HG03460 (cell line): ENCODE data around the gene RPL10A.
"Not testable (repeated sequence)": the region's sequence is repeated elsewhere in the genome, so short reads cannot be mapped to it uniquely, and the experiment has no call there.

ENCODE experiments used
- ATAC-seq: cut with Tn5 transposase; IDR thresholded peaks from one replicate; pipeline ENCODE4 v1.9.1; 2021; ENCODE audit not compliant: unreplicated experiment

RPL10A gene

GRCh38 chr6:35508027-35508426 lies 39.8 kb downstream of the RPL10A start:
- ATAC-seq = no peak

DNA sequence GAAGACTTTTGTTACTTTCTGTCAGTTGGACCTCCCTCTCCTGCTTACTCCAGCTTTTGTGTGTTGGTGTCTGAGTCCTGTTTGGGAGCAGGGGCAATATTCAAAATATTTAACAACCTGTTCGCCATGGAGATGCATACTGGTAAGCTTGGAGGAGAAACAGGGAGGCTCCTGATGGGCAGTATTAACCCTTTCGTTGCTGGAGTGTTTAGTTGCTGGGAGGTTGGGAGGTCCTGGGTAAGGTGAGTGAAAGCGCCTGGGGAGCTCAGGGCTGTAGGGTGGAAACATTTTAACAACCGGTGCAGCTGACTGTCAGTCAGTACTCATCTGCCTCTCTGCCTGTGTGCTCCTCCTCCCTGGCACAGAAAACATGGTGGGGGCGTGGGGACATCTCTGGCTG lies 40.3 kb downstream of the RPL10A start:
- no peak for ATAC-seq

DNA sequence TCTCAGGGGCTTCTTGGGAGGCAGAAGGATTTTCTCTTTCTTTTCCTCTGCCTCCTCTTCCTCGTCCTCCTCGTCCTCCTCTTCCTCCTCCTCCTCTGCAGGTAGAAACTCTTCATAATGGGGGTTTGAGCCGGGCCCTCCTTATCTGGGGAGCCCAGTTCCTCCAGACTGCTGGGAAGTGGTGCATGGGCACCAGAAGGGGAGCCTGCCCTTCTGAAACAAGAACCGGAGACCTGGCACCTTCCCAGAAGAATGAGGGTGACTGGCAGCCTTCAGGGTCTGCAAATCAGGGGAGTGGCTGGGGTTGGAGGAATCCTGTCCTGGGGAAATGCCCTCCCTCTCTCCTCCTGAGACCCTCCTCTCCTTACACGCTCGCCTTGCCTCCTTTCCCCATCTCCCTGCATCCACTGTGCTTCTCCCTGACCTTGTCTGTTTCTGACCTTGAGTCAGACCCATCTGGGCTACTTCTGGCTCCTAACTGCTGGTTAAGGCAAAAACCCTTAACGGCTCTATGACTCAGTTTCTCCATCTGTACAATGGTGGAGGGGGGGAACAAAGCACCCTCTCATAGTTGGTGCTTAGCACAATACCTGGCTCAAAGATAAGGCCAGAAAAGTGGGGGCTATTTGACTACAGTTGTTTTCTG lies 42.8 kb downstream of the RPL10A start:
- ATAC-seq = no peak

DNA sequence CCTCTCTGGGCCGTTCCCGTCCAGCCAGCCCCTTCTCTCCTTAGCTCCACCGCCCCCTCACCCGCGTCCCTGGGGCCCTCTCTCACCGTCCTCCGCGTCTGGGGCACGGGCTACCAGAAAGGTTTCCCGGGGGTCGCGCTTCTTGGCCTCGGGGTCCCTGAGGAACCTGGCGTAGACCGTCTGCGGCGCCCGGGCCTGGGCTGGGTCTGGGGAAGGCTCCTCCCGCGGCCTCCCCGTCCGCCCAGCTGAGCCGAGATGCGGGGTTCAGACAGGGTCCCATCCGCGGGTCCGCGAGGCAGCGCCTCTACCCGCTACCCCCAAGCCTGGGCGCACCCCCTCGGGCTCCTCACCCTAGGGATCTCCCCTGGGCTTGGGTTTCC lies 43.4 kb downstream of the RPL10A start:
- ATAC-seq = no peak

- ATAC-seq = no peak
Measured at GRCh38 chr6:35512006-35512405, 43.8 kb downstream of the RPL10A start.

DNA sequence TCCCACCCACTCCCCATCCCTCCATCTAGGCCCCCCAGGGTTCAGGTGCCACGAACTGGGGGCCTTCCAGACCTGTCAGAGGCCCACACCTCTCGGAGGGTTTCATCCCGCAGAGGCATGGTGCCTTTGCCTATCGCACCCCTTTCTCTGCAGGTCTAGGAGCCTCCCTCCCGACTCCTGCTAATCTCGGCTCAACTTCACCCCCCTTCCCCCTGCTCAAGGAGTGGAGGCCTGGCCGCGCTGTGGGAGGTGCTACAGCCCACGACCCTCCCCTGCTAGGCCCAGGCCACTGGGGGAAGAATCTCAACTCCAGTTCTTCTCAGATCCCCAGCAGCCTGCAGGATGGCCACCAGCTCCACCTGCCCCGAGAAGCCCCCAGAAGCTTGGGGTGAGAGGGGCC lies 44.5 kb downstream of the RPL10A start, which contains the start of gene TULP1:
Gene TULP1, minus strand, starts transcription at position 157 of the 400 bp plus-strand sequence. Its CDS starts 38 bp downstream, at position 119.
- no peak for ATAC-seq

DNA sequence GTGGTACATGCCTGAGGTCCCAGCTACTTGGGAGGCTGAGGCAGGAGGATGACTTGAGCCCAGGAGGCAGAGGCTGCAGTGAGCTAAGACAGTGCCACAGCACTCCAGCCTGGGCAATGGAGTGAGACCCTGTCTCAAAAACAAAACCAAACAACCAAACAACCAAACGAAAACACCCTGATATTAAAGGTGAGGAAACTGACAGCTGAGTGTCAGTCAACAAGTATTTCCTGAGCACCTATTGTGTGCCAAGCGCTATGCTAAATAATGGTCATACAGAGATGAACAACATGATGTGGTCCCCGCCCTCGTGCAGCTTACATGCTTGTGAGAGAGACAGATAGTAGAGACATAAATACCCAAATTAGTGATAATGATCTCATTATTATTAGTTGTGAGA lies 46.4 kb downstream of the RPL10A start:
- no peak for ATAC-seq

- not testable (repeated sequence) for ATAC-seq
Measured at GRCh38 chr6:35515939-35516338, 47.7 kb downstream of the RPL10A start.

DNA sequence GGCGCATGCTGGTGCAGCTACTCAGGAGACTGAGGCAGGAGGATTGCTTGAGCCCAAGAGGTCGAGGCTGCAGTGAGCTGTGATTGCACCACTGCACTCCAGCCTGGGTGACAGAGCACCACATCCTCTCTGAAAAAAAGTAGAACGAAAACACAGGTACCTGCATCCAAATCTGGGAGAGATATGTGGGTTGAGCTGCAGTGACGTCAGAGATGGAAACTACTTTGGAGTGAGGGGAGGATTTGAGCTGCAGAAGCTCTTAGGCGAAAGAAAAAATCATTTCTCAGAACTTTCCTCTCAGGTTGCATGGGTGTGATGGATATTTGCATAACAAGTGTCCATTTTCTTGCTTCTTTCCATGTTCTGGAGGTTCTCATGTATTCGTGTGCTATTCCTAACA lies 48.5 kb downstream of the RPL10A start:
- ATAC-seq = no peak

DNA sequence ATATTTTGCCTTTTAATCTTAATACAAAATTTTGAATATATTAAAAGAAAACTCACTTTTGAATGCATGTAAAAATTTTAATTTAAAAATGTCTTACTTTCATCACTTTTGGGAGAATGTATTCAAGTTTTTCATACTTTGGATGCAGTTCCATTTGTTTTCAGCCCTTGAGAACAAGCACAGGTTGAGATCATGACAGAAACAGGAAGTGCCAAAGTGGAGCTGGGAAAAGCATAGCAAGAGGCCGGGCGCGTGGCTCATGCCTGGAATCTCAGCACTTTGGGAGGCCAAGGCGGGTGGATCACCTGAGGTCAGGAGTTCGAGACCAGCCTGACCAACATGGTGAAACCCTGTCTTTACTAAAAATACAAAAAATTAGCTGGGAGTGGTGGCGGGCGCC lies 49.8 kb downstream of the RPL10A start:
- ATAC-seq = not testable (repeated sequence)

DNA sequence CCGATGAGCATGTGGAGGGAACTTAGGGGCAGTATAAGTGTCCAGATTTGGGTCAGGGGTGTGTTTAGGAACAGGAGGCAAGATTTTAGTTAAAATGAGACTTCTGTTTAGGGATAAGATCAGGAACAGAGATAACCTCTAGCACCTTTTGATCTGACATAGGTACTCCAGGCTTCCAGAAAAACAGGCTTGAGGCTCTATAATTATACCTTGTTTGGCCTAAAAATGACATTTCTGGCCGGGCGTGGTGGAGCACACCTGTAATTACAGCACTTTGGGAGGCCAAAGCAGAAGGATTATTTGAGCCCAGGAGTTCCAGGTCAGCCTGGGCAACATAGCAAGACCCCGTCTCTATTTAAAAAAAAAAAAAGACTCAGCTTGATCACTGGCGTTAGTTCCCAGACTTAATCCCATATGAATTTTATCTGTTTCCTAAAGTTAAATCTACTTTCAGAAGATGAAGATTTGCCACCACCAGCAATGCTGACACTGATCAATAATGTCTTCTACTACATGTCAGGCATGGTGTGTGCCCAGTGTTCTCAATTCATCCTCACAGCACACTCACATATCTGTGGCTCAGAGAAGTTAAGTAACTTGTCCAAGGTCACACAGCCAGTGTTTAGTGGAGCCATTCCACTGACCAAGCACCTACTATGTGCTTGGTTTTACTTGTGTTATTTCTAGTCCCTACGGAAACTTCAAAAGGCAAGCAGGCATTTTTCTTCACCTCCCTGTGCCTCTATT lies 50.5 kb downstream of the RPL10A start:
- no peak for ATAC-seq

DNA sequence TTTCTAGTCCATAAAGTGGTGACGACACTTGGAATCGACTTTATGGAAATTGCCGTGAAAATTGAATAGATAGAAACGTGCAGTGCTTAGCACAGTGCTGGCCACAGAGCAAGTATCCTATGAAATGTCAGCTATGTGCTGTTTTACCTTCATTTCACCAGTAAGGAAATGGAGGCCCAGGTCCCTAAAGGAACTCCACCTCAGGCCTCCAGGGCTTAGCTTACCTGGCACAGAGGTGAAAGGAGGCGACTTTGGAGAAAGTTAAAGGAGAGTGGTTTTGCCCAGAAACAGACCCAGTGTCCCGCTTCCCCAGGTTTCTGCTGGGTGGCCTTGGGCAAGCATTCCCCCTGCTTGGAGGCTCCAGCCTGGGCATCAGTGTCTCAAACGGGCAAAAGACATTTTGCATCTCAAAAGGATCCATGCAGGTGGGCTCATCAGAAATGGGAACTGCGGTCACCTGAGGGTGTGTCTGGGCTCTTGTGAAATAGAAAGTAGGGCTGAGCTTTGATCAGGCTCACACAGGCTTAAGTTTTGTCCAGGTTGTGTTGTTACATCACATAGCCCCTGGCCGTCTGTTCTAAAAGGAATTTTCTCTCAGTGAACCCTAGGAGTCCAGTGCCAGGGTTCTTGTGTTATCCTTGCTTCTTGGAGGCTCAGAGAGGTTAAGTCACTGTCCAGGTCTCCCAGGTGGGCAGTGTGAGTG lies 51.3 kb downstream of the RPL10A start:
- ATAC-seq = no peak
